K562 (cell line): ENCODE data around the gene NRARP. TPM values are rescaled to one million over a fixed set of nuclear protein-coding genes. Genes with fewer than 3 reads are reported as not detected.

Experiments
- ATAC-seq: fragments of 200-7000 bp; cut with Tn5 transposase; 3 replicates; pipeline ENCODE4 v1.9.1; 2020; ENCODE audit warnings: moderate library complexity
- BruUV-seq: library from RNA; stranded (reverse); fragments of 400-500 nt; replicated peaks from 2 replicates; lab custom pipeline; 2021; lab: Mats Ljungman, UMichigan
- CTCF ChIA-PET: fragments of 300-600 bp; formaldehyde crosslinking; extraction: SDS; loops from one replicate; lab custom pipeline; 2021; ENCODE audit warnings: low intra/inter-chr PET ratio; lab: Yijun Ruan, JAX
- POLR2A ChIA-PET: fragments of 300-600, 350-650 bp; sonication (Branson Sonifier 250); formaldehyde crosslinking; extraction: SDS; loops from one replicate; lab custom pipeline; 2021; ENCODE audit warnings: antibody characterized with exemption, inconsistent platforms; lab: Yijun Ruan, JAX
- DNase-seq, 4 experiments: peaks; one replicate each; pipeline versions ENCODE4 v3.0.0 to v3.0.0-alpha.2; 2011 to 2018; ENCODE audit warnings: low spot score in 3 of 4, mixed read lengths in 3 of 4; ENCODE audit errors: extremely low read depth in 1 of 4
- FAIRE-seq: peaks from 2 replicates; lab custom pipeline; 2011; peaks lifted over from hg19 to GRCh38; lab: Jason Lieb, UNC
- H2AFZ ChIP-seq: 2 replicates; pipeline ENCODE4 v1.6.0; 2011; ENCODE audit warnings: low read depth, low read length, control low read depth, inconsistent platforms
- H3K27ac ChIP-seq: fragments of 200-600 bp; 3 replicates; pipeline ENCODE4 v1.8.0; 2011; ENCODE audit warnings: low read depth, mild to moderate bottlenecking, control low read depth, inconsistent platforms, low read length, moderate library complexity, mixed read lengths; ENCODE audit errors: extremely low read depth
- H3K27me3 ChIP-seq, 2 experiments: fragments of 300-600 bp in 1 of 2; 2 replicates in 1 of 2; 3 replicates in 1 of 2; pipeline versions ENCODE4 v1.6.0 to v1.8.0; 2011; ENCODE audit warnings: inconsistent platforms in 2 of 2, low read length in 2 of 2, mild to moderate bottlenecking in 1 of 2, mixed read lengths in 1 of 2, moderate library complexity in 1 of 2; ENCODE audit not compliant: control insufficient read depth in 2 of 2, insufficient read depth in 2 of 2
- H3K36me3 ChIP-seq: fragments of 300-600 bp; 3 replicates; pipeline ENCODE4 v1.8.0; 2011; ENCODE audit warnings: mild to moderate bottlenecking, low read length, inconsistent platforms; ENCODE audit not compliant: control insufficient read depth, insufficient read depth
- H3K4me1 ChIP-seq, 2 experiments: fragments of 200-600 bp in 1 of 2; replicated peaks in 1 of 2; 2 replicates in 1 of 2; 3 replicates in 1 of 2; pipeline versions ENCODE4 v1.5.1 to v1.8.0; 2011; ENCODE audit warnings: inconsistent platforms in 2 of 2, low read length in 2 of 2, mild to moderate bottlenecking in 1 of 2, mixed read lengths in 1 of 2, moderate library complexity in 1 of 2; ENCODE audit not compliant: control insufficient read depth in 2 of 2, insufficient read depth in 2 of 2
- H3K4me2 ChIP-seq: 2 replicates; pipeline ENCODE4 v1.6.1; 2011; ENCODE audit warnings: low read length, control low read depth, inconsistent platforms, mixed read lengths; ENCODE audit not compliant: insufficient read depth
- H3K4me3 ChIP-seq: fragments of 200-600 bp; sonication (generic), shearing (Covaris generic); 2 replicates; pipeline ENCODE4 v1.5.1; 2016; ENCODE audit warnings: control low read depth, inconsistent platforms
- H3K79me2 ChIP-seq: fragments of 200-600 bp; 3 replicates; pipeline ENCODE4 v1.8.0; 2011; ENCODE audit warnings: low read length, inconsistent platforms; ENCODE audit not compliant: control insufficient read depth, insufficient read depth
- H3K9ac ChIP-seq, 2 experiments: 2 replicates each; pipeline versions ENCODE4 v1.6.0 to v1.6.1; 2011; ENCODE audit warnings: low read depth in 2 of 2, low read length in 2 of 2, control low read depth in 1 of 2, inconsistent platforms in 1 of 2, mild to moderate bottlenecking in 1 of 2, mixed read lengths in 1 of 2; ENCODE audit not compliant: insufficient read depth in 1 of 2
- H3K9me1 ChIP-seq: one replicate; pipeline ENCODE4 v1.6.0; 2011; ENCODE audit warnings: inconsistent platforms, mild to moderate bottlenecking, low read length, moderate library complexity; ENCODE audit not compliant: control insufficient read depth, insufficient read depth
- H3K9me3 ChIP-seq: replicated peaks from 2 replicates; pipeline ENCODE4 v1.5.1; 2011; ENCODE audit warnings: low read depth, low read length, inconsistent platforms; ENCODE audit not compliant: control insufficient read depth, insufficient read depth
- H4K20me1 ChIP-seq: replicated peaks from 2 replicates; pipeline ENCODE4 v1.6.1; 2011; ENCODE audit warnings: low read length, inconsistent platforms, mixed read lengths; ENCODE audit not compliant: control insufficient read depth, insufficient read depth
- CSDE1 ChIP-seq, 2 experiments: fragments of 450-650 bp; IDR thresholded peaks; 2 replicates each; pipeline ENCODE4 v1.6.1; 2016; ENCODE audit warnings: mild to moderate bottlenecking in 1 of 2
- CTCF ChIP-seq, 3 experiments: IDR thresholded peaks in 2 of 3; conservative IDR thresholded peaks in 1 of 3; 2 replicates each; pipeline ENCODE4 v1.5.1; 2011 to 2012; ENCODE audit warnings: low read length in 3 of 3, mild to moderate bottlenecking in 3 of 3, control low read depth in 2 of 3, improper control_type of control experiment in 1 of 3, inconsistent platforms in 1 of 3, low read depth in 1 of 3, mixed read lengths in 1 of 3, moderate library complexity in 1 of 3; ENCODE audit not compliant: insufficient read depth in 2 of 3
- CTCFL ChIP-seq: IDR thresholded peaks from 2 replicates; pipeline ENCODE4 v1.6.1; 2011; ENCODE audit warnings: borderline replicate concordance, low read depth, mild to moderate bottlenecking, moderate library complexity, low read length; ENCODE audit not compliant: insufficient read depth, poor library complexity, severe bottlenecking
- JUND ChIP-seq, 2 experiments: IDR thresholded peaks; 2 replicates in 1 of 2; 3 replicates in 1 of 2; pipeline ENCODE4 v1.6.1; 2011; ENCODE audit warnings: borderline replicate concordance in 2 of 2, low read depth in 2 of 2, low read length in 2 of 2, improper control_type of control experiment in 1 of 2, missing biosample characterization in 1 of 2, missing genetic modification characterization in 1 of 2, missing genetic modification reagents in 1 of 2
- KLF10 ChIP-seq: fragments of 250-450 bp; sonication (Bioruptor Pico); IDR thresholded peaks from 2 replicates; pipeline ENCODE4 v1.6.1; 2021; ENCODE audit warnings: matching md5 sums
- MAZ ChIP-seq, 2 experiments: fragments of 450-650 bp in 1 of 2; sonication (generic) in 1 of 2; formaldehyde crosslinking; IDR thresholded peaks in 1 of 2; conservative IDR thresholded peaks in 1 of 2; 2 replicates each; pipeline versions ENCODE4 v1.4.0 to v1.5.0; 2020; ENCODE audit warnings: mild to moderate bottlenecking in 1 of 2, missing genetic modification reagents in 1 of 2
- RBBP5 ChIP-seq: fragments of 200-600 bp; sonication (generic); IDR thresholded peaks from 2 replicates; pipeline ENCODE4 v1.6.1; 2012; ENCODE audit warnings: borderline replicate concordance, mild to moderate bottlenecking, low read length, control low read depth, inconsistent platforms; ENCODE audit not compliant: insufficient read depth, poor library complexity, severe bottlenecking
- RBFOX2 ChIP-seq: fragments of 200-400 bp; formaldehyde crosslinking; IDR thresholded peaks from 2 replicates; pipeline ENCODE4 v1.6.1; 2017; ENCODE audit warnings: low read depth, mild to moderate bottlenecking, low read length, moderate library complexity
- RCOR1 ChIP-seq, 2 experiments: IDR thresholded peaks; 2 replicates each; pipeline ENCODE4 v1.6.1; 2012; ENCODE audit warnings: low read depth in 2 of 2, low read length in 2 of 2, borderline replicate concordance in 1 of 2, improper control_type of control experiment in 1 of 2
- SMARCC2 ChIP-seq: fragments of 450-650 bp; IDR thresholded peaks from 2 replicates; pipeline ENCODE4 v1.6.1; 2017; ENCODE audit warnings: antibody characterized with exemption, moderate library complexity, mild to moderate bottlenecking, low read depth
- TAF9B ChIP-seq: fragments of 450-650 bp; IDR thresholded peaks from 2 replicates; pipeline ENCODE4 v1.6.1; 2018; ENCODE audit warnings: mild to moderate bottlenecking; ENCODE audit not compliant: partially characterized antibody
- THRAP3 ChIP-seq: fragments of 450-650 bp; IDR thresholded peaks from 2 replicates; pipeline ENCODE4 v1.6.1; 2016; ENCODE audit warnings: mild to moderate bottlenecking, inconsistent platforms, borderline replicate concordance
- ZFX ChIP-seq: sonication (generic); formaldehyde crosslinking; IDR thresholded peaks from 2 replicates; pipeline ENCODE4 v1.8.0; 2022; ENCODE audit warnings: mild to moderate bottlenecking, missing genetic modification reagents, moderate library complexity
- ZNF12 ChIP-seq: sonication (generic); formaldehyde crosslinking; IDR thresholded peaks from 2 replicates; pipeline ENCODE4 v1.4.0; 2020; ENCODE audit warnings: mild to moderate bottlenecking, missing genetic modification reagents
- ZNF146 ChIP-seq: IDR thresholded peaks from one replicate; pipeline ENCODE4 v1.6.1; 2018; ENCODE audit warnings: missing compliant biosample characterization; ENCODE audit not compliant: unreplicated experiment
- ZNF217 ChIP-seq: sonication (generic); formaldehyde crosslinking; IDR thresholded peaks from 2 replicates; pipeline ENCODE4 v1.8.0; 2022; ENCODE audit warnings: mild to moderate bottlenecking, missing genetic modification reagents
- WGBS: fragments of 100-300 bp; shearing (Covaris generic); methylation state at CpG from one replicate; pipeline ENCODE4 v1.1.6; 2016; ENCODE audit warnings: low coverage, mixed read lengths; ENCODE audit not compliant: insufficient coverage; ENCODE audit errors: missing lambda C conversion rate; 5-methylcytosine and 5-hydroxymethylcytosine counted together
- in situ Hi-C: fragments of 300-500 bp; cut with MboI; formaldehyde crosslinking; loops from 4 replicates; pipeline ENCODE4 v1.15.0; 2018; ENCODE audit warnings: inconsistent platforms, mixed read lengths
- intact Hi-C: fragments of 100-400 bp; cut with micrococcal nuclease; formaldehyde crosslinking; loops from 2 replicates; pipeline ENCODE4 v1.14.2; 2022
- polyA plus RNA-seq, 8 experiments: library from polyadenylated mRNA; depleted of rRNA in 4 of 8; stranded (reverse) in 5 of 8; unstranded in 3 of 8; fragments of >200 nt; fragmentation: Nextera tagmentation in 2 of 8; fragmentation: Illumina TruSeq in 1 of 8; extraction: Ambion mirVana in 2 of 8; extraction: Trizol in 1 of 8; gene quantifications; 2 replicates each; pipeline versions ENCODE4 v1.2.1 to v1.2.3, GENCODE V29; 2011 to 2014; ENCODE audit warnings: inconsistent platforms in 1 of 8, missing spikeins in 1 of 8
- total RNA-seq, 7 experiments: library from RNA; depleted of rRNA in 6 of 7; stranded (reverse); fragments of >200 nt in 6 of 7; fragmentation: Illumina TruSeq in 2 of 7; extraction: Trizol in 2 of 7; gene quantifications; 2 replicates each; pipeline versions ENCODE4 v1.2.1 to v1.2.3, GENCODE V29; 2011 to 2021; ENCODE audit warnings: low replicate concordance in 1 of 7

Gene NRARP
- total and polyA plus RNA-seq, 9 of the 15 experiments (the other 6 are each of a cell fraction or from before 2014, with no cell fraction given): 2.0 to 24.5 (median 7.2) TPM; not detected in 2

- Histone ChIP-seq H3K4me2 (no peak overlapping the region; the same call in 1 of the 2 replicates), H3K36me3 (no peaks in the 10 kb centered on the region), H3K27ac (peak overlapping the region; percentile 36; the same call in 2 of the 3 replicates), H3K27me3 (no peaks in the 10 kb centered on the region), H4K20me1 (peaks cover 8% of the 10 kb centered on the region), H3K4me3 (no peak overlapping the region), H3K4me1 (peaks cover 17 to 87% of the 10 kb centered on the region in 2 experiments), H3K79me2 (peaks cover 15% of the 10 kb centered on the region), H3K9me3 (no peaks in the 10 kb centered on the region), H2AFZ (peak overlapping the region; percentile 55; the same call in 1 of the 2 replicates), H3K9me1 (peaks cover 7% of the 10 kb centered on the region), H3K9ac (peak overlapping the region in 1 of 2 experiments; percentile 62; a peak in 1 of 4 replicates)
- ChIA-PET POLR2A (interaction anchor here (0.6 to 1.7 kb wide), 3 partner anchors 8 to 118 kb away, joined by 3 read pairs; partner anchors contain the start of genes EXD3 and NOXA1), CTCF (no interaction called here)
- DNase-seq (peak in 3 of 4 experiments; percentile 43 to 52 (median 48)), FAIRE-seq (peak; percentile 62), ATAC-seq (peak; percentile 33)
- in situ Hi-C loops: no loop called here
- WGBS: 59% methylated on average over 28 of the region's 36 CpGs
- intact Hi-C loops: loop anchor here (10.0 kb wide), 1 partner anchor 120 kb away; the partner anchor contains the start of genes EXD3 and NOXA1
- no TSS peak for BruUV-seq
- no peak for TF ChIP-seq ZNF217 (CRISPR knock-in tag)
- TF ChIP-seq RCOR1 (IDR thresholded peaks at IDR 0.05; ENCODE audit: borderline replicate concordance in 1 of 2, low read depth in 2 of 2, low read length in 2 of 2): no peak
- TF ChIP-seq ZFX (CRISPR knock-in tag): no peak
- TF ChIP-seq TAF9B: no peak
- TF ChIP-seq CTCFL: peak; percentile 15
- 0 out of 2 replicates have a peak, but pooled peaks have one; percentile 12 for TF ChIP-seq ZNF12 (CRISPR knock-in tag)
- peak; percentile 7 for TF ChIP-seq ZNF146
- TF ChIP-seq THRAP3: no peak
- no peak for TF ChIP-seq CSDE1 (IDR thresholded peaks at IDR 0.05)
- TF ChIP-seq CTCF (IDR thresholded peaks at IDR 0.05 in 2 of 3, conservative IDR thresholded peaks at IDR 0.05 in 1 of 3; ENCODE audit: insufficient read depth in 2 of 3, low read depth in 1 of 3, low read length in 3 of 3): peak in 2 of 3 experiments; percentile 32 to 51; a peak in 4 of 6 replicates
- TF ChIP-seq MAZ (CRISPR knock-in tag; conservative IDR thresholded peaks at IDR 0.05 in 1 of 2, IDR thresholded peaks at IDR 0.05 in 1 of 2): peak in 1 of 2 experiments; percentile 11; a peak in 1 of 4 replicates
- TF ChIP-seq RBFOX2: peak; percentile 21; the same call in 1 of the 2 replicates
- no peak for TF ChIP-seq KLF10
- no peak for TF ChIP-seq RBBP5
- no peak for TF ChIP-seq JUND (IDR thresholded peaks at IDR 0.05; ENCODE audit: borderline replicate concordance, low read depth, low read length)
- no peak for TF ChIP-seq JUND (tag; IDR thresholded peaks at IDR 0.05; ENCODE audit: borderline replicate concordance, low read depth, low read length)
- no peak for TF ChIP-seq SMARCC2
Measured at GRCh38 chr9:137305060-137305797, 3.2 kb upstream of the NRARP start.
